Small intestine (tissue), 7 donors: ENCODE data around the gene BCAT1. TPM values are rescaled to one million over a fixed set of nuclear protein-coding genes. Genes with fewer than 3 reads are reported as not detected.
"Not testable (repeated sequence)": the region's sequence is repeated elsewhere in the genome, so short reads cannot be mapped to it uniquely, and the experiment has no call there.

Source experiments
- DNase-seq, 2 donors: peaks; one replicate each; pipeline versions ENCODE4 v3.0.0 to v3.0.0-alpha.2; 2013
- FAIRE-seq: peaks from 2 replicates; lab custom pipeline; 2012; peaks lifted over from hg19 to GRCh38; lab: Jason Lieb, UNC
- H3K27ac ChIP-seq, 3 donors: one replicate each; pipeline ENCODE4 v1.5.1; 2013; ENCODE audit warnings: low read length in 2 of 3, mild to moderate bottlenecking in 2 of 3, control low read depth in 1 of 3, inconsistent platforms in 1 of 3, low read depth in 1 of 3, moderate library complexity in 1 of 3
- H3K27me3 ChIP-seq, 3 donors: one replicate each; pipeline ENCODE4 v1.6.1; 2013; ENCODE audit warnings: low read length in 3 of 3, inconsistent platforms in 1 of 3; ENCODE audit not compliant: control insufficient read depth in 3 of 3, insufficient read depth in 3 of 3
- H3K36me3 ChIP-seq, 3 donors: one replicate each; pipeline ENCODE4 v1.6.1; 2013; ENCODE audit warnings: low read length in 3 of 3, inconsistent platforms in 1 of 3, low read depth in 1 of 3, mild to moderate bottlenecking in 1 of 3, moderate library complexity in 1 of 3; ENCODE audit not compliant: control insufficient read depth in 3 of 3, insufficient read depth in 2 of 3
- H3K4me1 ChIP-seq, 3 donors: one replicate each; pipeline ENCODE4 v1.6.1; 2013; ENCODE audit warnings: low read length in 2 of 3, inconsistent platforms in 1 of 3, low read depth in 1 of 3, mild to moderate bottlenecking in 1 of 3, moderate library complexity in 1 of 3; ENCODE audit not compliant: control insufficient read depth in 3 of 3, insufficient read depth in 2 of 3
- H3K4me3 ChIP-seq, 3 donors: one replicate each; pipeline ENCODE4 v1.5.1; 2013; ENCODE audit warnings: low read length in 3 of 3, control low read depth in 1 of 3, inconsistent platforms in 1 of 3, low read depth in 1 of 3, mild to moderate bottlenecking in 1 of 3, moderate library complexity in 1 of 3
- H3K9me3 ChIP-seq, 2 donors: one replicate each; pipeline ENCODE4 v1.6.1; 2013; ENCODE audit warnings: low read depth in 1 of 2, low read length in 1 of 2; ENCODE audit not compliant: control insufficient read depth in 2 of 2, insufficient read depth in 1 of 2
- WGBS, 3 donors: extraction: QIAGEN DNeasy Blood & Tissue Kit; methylation state at CpG; one replicate each; pipeline ENCODE4 v1.1.7; 2013; 5-methylcytosine and 5-hydroxymethylcytosine counted together
- polyA plus RNA-seq, 4 donors: library from polyadenylated mRNA; stranded (reverse) in 3 of 4; unstranded in 1 of 4; fragments of 200-250 nt in 3 of 4; fragments of 120-200 nt in 1 of 4; gene quantifications; one replicate each; pipeline versions ENCODE4 v1.2.1 to v1.2.3, GENCODE V29; 2013
- donor health status: healthy with polysubstance abuse.
- donor health status: control.
- donor health status: control.
- donor health status: Bipolar disorder and iron deficiency.
- donor health status: healthy.

The BCAT1 gene
- polyA plus RNA-seq, 4 donors = 0.22 to 5.3 (median 3.0) TPM

DNA sequence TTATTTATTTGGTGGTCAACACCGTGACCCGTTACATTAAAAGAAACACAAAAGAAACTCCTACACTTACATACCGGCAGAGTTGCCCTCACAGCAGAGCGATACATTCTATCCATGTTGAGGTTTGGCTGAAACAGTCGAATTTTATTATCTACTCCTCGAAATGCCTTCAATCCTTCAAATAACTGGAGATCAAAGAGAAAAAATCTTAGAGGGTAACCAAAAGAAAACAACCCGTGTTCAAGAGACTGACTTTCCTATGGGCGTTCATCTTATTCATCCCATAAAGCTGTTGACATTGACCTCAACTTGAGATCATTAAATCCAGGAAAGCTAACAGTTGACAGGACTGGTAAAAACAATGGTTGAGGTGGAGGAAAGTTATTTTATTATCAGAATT, 67.7 kb downstream of the BCAT1 start:
- Histone ChIP-seq H3K27me3 (no peaks in the 10 kb centered on the region), H3K9me3 (no peaks in the 10 kb centered on the region), H3K27ac (no peak overlapping the region), H3K36me3 (peaks cover 0 to 2% (median 0%) of the 10 kb centered on the region in 3 donors), H3K4me1 (no peaks in the 10 kb centered on the region), H3K4me3 (no peak overlapping the region)
- no peak for FAIRE-seq
- DNase-seq = no peak
- 81 to 90% (median 84%) methylated on average over 8 of the region's 8 CpGs for WGBS, 3 donors

DNA sequence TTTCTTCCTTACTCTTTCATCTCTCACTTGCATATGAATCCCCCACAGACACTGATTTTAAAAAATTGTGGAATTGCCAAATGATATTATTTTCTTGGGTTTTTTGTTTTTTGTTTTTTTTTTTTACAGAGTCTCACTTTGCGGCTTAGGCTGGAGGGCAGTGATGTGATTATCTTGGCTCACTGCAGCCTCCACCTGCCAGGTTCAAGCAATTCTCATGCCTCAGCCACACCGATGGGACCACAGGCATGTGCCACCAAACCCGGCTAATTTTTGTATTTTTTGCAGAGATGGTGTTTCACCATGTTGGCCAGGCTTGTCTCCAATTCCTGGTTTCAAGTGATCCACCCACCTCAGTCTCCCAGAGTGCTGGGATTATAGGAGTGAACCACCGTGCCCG, 68.2 kb downstream of the BCAT1 start:
- Histone ChIP-seq H3K27ac (no peak overlapping the region), H3K36me3 (peaks cover 0 to 2% (median 0%) of the 10 kb centered on the region in 3 donors), H3K4me1 (no peaks in the 10 kb centered on the region), H3K9me3 (no peaks in the 10 kb centered on the region), H3K27me3 (no peaks in the 10 kb centered on the region), H3K4me3 (no peak overlapping the region)
- no peak for DNase-seq
- 92 to 98% (median 96%) methylated on average over 5 of the region's 5 CpGs for WGBS, 3 donors
- no peak for FAIRE-seq

GRCh38 chr12:24879644-24880043, 69.3 kb downstream of the BCAT1 start:
- Histone ChIP-seq H3K4me1 (no peaks in the 10 kb centered on the region), H3K4me3 (no peak overlapping the region), H3K36me3 (peaks cover 0 to 2% (median 0%) of the 10 kb centered on the region in 3 donors), H3K27me3 (no peaks in the 10 kb centered on the region), H3K9me3 (no peaks in the 10 kb centered on the region), H3K27ac (no peak overlapping the region)
- no peak for DNase-seq
- no peak for FAIRE-seq
- 41 to 64% (median 58%) methylated on average over 2 of the region's 2 CpGs for WGBS, 3 donors

- 95 to 96% (median 96%) methylated on average over 3 of the region's 3 CpGs for WGBS, 3 donors
- DNase-seq = no peak
These were observed 73.9 kb downstream of the BCAT1 start for GRCh38 chr12:24875014-24875413.

GRCh38 chr12:24872211-24872610, 76.7 kb downstream of the BCAT1 start:
- no peaks in the 10 kb centered on the region for H3K4me1 ChIP-seq
- WGBS, 3 donors = 76 to 90% (median 79%) methylated on average over 1 of the region's 1 CpG
- DNase-seq = no peak
- H3K9me3 ChIP-seq = peaks cover 0 to 5% of the 10 kb centered on the region in 2 donors
- no peaks in the 10 kb centered on the region for H3K27me3 ChIP-seq
- FAIRE-seq = no peak
- no peak overlapping the region for H3K4me3 ChIP-seq
- H3K36me3 ChIP-seq = no peaks in the 10 kb centered on the region
- H3K27ac ChIP-seq = no peak overlapping the region

More at GRCh38 chr12:24875014-24875413, 73.9 kb downstream of the BCAT1 start:
- no peaks in the 10 kb centered on the region for H3K9me3 ChIP-seq
- H3K4me1 ChIP-seq = no peaks in the 10 kb centered on the region
- H3K27ac ChIP-seq = no peak overlapping the region
- H3K27me3 ChIP-seq = no peaks in the 10 kb centered on the region
- H3K4me3 ChIP-seq = no peak overlapping the region
- H3K36me3 ChIP-seq = no peaks in the 10 kb centered on the region
- no peak for FAIRE-seq

GRCh38 chr12:24866139-24866538, 82.8 kb downstream of the BCAT1 start:
- H3K4me3 ChIP-seq, H3K9me3 ChIP-seq, H3K4me1 ChIP-seq, H3K27ac ChIP-seq, DNase-seq, FAIRE-seq, H3K36me3 ChIP-seq, H3K27me3 ChIP-seq: not testable (repeated sequence)
- WGBS, 3 donors = 96 to 98% (median 98%) methylated on average over 16 to 24 of the region's 24 CpGs

DNA sequence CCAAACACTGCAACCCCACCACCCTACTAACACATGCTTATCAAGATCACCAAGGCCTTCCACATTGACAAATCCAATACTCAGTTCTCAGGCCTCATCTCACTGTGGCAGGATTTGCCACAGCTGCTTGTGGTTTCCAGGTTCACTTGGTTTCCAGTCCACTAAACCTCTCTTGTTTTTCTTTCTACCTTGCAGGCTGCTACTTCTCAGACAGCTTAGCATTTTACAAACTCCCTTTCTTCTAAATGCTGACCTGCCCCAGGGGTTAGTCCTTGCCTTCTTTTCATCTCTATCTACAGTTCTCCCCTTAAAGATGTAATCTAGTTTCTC, 84.1 kb downstream of the BCAT1 start:
- H3K9me3 ChIP-seq = peaks cover 0 to 5% of the 10 kb centered on the region in 2 donors
- H3K27ac ChIP-seq = no peak overlapping the region
- FAIRE-seq = no peak
- H3K27me3 ChIP-seq = no peaks in the 10 kb centered on the region
- no peaks in the 10 kb centered on the region for H3K4me1 ChIP-seq
- peaks cover 0 to 2% (median 0%) of the 10 kb centered on the region in 3 donors for H3K36me3 ChIP-seq
- H3K4me3 ChIP-seq = no peak overlapping the region
- no peak for DNase-seq

GRCh38 chr12:24861766-24862540, 86.9 kb downstream of the BCAT1 start:
- no peaks in the 10 kb centered on the region for H3K27me3 ChIP-seq
- DNase-seq (no peak), FAIRE-seq (no peak)
- H3K4me3 ChIP-seq = no peak overlapping the region
- WGBS, 3 donors = 32 to 72% (median 34%) methylated on average over 1 of the region's 1 CpG
- H3K9me3 ChIP-seq = peaks cover 0 to 4% of the 10 kb centered on the region in 2 donors
- no peak overlapping the region for H3K27ac ChIP-seq
- peaks cover 0 to 2% (median 0%) of the 10 kb centered on the region in 3 donors for H3K36me3 ChIP-seq
- no peaks in the 10 kb centered on the region for H3K4me1 ChIP-seq

DNA sequence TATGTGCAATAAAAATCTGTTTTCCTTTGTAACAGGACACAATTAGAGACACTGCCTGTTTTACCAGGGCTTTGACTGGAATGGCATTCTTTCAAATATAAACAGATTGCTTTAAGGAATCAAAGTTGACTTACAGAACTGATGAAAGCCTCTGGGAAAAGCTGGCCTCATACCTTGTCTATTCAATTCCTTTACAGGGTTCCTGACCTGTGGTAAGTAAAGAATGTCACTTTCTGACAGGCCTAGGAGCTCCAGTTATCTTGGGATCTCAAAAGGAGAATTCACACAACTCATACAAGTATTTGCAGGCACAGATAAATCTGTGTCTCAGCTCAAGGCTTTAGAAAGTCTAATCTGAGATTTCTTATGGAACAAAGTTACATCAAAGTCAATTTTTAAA, 88.4 kb downstream of the BCAT1 start:
- H3K27me3 ChIP-seq = no peaks in the 10 kb centered on the region
- FAIRE-seq = no peak
- DNase-seq = no peak

More for the DNA sequence above, 88.4 kb downstream of the BCAT1 start:
- H3K36me3 ChIP-seq = peaks cover 0 to 2% (median 0%) of the 10 kb centered on the region in 3 donors
- peaks cover 0 to 4% of the 10 kb centered on the region in 2 donors for H3K9me3 ChIP-seq
- H3K4me1 ChIP-seq = no peaks in the 10 kb centered on the region
- H3K27ac ChIP-seq = no peak overlapping the region
- no peak overlapping the region for H3K4me3 ChIP-seq
